ENCODE measurements around the gene TEN1.
"Not testable (repeated sequence)": the region's sequence is repeated elsewhere in the genome, so short reads cannot be mapped to it uniquely, and the experiment has no call there.

The TEN1 gene, protein sequence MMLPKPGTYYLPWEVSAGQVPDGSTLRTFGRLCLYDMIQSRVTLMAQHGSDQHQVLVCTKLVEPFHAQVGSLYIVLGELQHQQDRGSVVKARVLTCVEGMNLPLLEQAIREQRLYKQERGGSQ

DNA sequence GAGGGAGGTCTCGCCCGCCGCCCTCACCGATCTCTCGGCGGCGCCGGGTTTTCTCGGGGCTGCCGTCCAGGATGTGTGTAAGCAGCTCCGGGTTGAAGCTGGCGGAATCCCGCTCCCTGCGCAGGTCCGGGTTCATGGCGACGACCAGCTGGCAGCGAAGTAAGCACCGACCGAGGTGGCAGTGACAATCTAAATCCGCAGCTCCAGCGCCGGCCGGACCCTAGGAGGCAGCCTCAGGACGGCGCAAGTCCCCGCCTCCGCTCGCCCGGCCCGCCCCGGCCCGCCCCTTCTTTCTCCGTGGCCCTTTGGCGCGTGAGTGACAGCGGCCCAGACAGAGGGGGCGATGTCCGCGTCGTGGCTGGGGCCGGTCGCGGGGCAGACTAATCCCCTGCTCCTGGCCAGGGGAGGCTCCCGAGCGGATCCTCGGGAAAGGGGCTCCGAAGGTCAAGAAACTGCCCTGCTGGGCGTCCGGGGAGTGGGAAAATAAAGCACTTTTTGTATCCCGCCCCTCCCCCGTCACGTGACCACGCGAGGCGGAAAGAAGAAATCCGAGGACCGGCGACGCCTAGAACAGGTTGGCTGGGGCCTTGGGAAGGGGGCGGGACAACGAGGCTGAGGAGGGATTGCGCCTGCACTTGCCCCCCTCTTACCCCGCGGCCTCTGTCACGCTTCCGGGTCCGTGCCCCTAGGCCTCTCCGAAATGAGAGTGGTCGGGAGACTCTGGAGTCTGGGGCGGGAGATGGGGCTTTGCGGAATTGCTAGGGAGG is at the start of gene TEN1, which contains the start of gene ACOX1:
TEN1 (plus strand) TSS at position 303 of the 767 bp plus-strand sequence. CDS start 6,953 bp downstream, outside the sequence.
ACOX1 (minus strand) TSS at position 229 of the 767 bp plus-strand sequence; CDS start at position 136, 93 bp downstream.
- DNase-seq, result peak; percentile 96

DNA sequence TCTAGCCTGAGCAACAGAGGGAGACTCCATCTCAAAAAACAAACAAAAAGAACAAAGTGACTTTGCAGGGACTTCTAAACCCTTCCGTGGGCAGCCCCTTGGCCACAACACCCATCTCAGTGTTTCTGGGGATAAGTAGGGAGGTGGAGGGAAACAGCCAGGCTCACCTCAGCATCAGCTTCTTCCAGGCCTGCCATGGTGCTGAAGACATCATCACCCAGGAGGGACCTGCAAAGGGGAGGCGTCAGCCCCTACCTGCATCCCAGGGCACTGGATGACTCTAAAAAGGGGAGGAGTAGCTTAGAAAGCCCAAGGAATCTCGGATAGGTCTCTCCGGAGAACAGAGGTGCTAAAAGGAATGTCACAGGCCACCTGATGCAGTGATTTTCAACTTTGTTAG is 48.0 kb upstream of the TEN1 start:
- DNase-seq, result no peak

DNA sequence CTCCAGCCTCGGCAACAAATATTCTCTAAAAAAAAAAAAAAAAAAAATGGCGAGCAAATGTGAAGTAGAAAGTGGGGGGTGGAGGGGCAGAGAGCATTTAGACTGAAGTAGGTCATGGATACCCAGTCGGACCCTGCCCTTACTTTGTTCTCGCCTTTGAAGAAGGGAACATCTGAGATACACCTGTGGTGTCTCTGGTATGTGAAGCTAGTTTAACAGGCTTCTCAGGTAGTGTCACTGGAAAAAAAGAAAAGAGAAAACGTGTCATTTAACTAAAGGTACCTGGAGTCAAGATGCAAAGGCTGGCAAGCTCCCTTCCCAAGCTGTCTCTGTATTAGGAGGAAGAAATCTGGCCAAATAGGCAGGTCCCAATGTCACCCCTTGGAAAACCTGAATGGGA is 46.2 kb upstream of the TEN1 start:
- no peak for DNase-seq

DNA sequence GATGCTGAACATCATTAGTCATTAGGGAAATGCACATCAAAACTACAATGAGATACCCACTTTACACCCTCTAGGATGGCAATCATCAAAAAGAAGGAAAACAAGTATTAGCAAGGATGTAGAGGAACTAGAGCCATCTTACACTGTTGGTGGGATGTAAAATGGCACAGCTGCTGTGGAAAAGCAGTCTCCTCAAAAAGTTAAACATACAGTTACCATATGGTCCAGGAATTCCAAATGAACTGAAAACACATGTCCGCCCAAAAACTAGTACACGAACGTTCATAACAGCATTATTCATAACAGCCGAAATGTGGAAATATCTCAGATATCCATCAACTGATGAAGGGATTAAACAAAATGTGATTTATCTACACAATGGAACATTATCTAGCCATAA is 45.2 kb upstream of the TEN1 start:
- no peak for DNase-seq

DNA sequence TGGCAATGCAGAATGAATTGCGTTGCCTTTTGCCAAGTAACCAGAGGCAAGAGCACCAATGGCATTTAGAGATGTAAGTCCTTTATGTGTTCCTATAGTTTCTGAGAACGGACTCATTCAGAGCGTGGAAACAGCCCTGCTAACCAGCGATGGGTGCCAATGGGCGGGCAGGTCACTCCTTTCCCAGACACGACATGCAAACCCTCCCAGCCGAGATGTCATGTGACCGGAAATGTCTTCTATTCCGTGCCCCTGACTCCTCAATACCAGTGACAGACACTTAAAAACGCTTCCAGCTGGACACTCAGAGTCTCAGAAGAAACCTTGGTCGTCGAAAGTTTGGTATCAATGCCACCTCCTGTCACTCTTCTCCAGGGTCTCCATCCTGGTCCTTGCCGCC is 41.4 kb upstream of the TEN1 start:
- DNase-seq, result no peak

DNA sequence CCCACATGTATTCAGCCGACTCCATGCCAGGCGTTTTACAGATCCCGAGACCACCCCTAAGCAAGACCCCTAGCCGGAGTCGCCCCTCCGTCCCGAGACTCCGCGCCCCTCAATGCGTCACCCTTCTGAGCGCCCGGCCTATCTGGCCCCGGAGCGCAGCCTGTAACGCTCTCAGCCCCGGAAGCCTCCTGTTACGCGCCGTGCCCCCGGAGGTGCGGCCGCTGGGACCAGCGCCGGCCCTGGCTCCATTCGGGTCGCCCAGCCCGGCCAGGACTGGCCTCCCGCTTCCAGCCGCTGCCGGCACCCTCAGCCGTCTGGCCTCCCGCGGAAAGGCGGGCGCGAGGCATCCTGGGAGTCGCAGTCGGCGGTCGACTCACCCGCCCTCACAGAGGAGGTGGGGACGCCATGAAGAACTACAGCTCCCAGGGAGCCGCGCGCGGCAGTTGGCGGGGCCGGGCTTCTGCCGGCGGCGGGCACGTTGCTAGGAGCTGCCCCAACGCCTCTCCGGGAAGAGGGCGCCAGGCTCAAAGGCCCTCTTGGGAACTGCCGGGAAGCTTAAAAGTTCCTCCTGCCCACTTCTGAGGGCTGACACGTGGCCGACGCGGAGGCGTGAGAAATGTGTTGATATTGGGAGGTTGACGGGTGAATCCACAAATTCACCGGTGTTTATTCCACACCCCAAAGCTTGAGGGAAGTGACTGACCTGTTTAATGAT is 38.2 kb upstream of the TEN1 start, which contains the start of gene FBF1:
FBF1 (minus strand) TSS at position 316 of the 715 bp plus-strand sequence. CDS start 2,893 bp downstream, outside the sequence.
- peak; percentile 90 for DNase-seq

DNA sequence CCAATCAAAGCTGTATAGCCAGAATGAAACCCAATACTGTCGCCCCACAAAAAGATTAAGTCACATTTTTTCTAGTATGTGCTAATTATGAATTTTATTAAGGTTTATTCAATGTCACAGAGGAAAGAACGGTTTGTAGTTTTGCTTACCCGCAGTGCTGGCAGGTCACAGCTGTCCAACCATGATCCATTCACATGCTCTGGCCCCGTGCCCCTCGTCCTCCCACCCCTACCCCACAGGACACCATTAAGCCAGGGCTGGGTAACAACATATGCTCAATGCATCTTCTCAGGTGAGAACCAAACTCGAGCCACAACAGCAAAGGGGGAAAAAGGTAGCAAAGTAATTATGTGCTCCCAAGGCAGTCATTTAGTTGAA is 37.6 kb upstream of the TEN1 start:
- no peak for DNase-seq

DNA sequence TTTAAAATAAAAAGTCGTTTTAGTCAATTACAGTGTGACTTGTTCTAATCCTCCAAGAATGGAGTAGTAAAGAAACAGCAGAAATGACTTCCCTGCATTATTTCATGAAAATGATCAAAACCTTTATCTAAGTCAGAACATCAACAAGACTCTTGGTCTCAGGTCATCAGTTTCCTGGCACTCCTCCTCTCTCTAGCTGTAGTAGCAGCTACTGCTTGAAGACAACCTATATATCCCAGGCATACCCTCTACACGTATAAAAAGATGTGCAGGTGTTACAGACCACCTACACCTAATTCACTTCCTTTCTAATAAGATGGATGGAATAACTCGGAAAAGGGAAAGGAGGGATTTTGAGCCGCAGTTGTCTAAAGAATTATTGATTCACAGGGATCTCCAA is 36.6 kb upstream of the TEN1 start:
- no peak for DNase-seq

DNA sequence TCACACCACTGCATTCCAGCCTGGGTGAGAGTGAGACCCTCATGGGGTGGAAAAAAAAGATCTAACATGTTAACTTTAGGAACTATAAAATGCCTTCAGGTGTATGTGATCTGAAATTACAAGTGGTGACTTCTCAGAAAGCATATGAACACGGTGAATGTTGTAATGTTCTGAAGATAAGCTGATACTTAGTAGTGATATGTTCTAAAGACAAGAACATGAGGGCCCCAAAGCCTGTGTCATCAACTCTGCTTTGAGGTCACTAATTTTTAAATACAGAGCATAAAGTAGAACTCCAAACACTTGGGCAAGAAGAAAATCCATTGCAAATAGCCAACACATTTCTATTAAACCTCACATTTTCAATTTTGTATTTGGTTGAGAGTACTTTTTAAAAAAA is 35.5 kb upstream of the TEN1 start:
- no peak for DNase-seq

DNA sequence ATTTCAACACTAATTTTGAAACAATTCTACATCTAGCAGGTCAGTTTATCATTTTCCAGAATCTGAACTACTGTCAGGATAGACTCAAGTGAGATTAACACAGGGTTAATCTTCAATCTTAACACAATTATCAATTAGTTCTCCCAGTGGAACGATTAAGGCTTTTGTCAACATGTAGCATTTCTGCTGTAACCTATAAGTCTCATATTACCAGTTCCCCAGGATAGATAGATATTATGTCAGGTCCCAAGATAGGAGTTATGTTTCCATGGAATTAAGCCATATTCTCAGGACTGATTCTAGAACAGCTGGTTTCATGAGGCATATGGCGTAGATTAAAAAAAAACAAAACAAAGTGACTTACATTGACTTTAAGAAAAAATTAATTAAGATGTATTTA is 33.8 kb upstream of the TEN1 start:
- DNase-seq, result no peak

DNA sequence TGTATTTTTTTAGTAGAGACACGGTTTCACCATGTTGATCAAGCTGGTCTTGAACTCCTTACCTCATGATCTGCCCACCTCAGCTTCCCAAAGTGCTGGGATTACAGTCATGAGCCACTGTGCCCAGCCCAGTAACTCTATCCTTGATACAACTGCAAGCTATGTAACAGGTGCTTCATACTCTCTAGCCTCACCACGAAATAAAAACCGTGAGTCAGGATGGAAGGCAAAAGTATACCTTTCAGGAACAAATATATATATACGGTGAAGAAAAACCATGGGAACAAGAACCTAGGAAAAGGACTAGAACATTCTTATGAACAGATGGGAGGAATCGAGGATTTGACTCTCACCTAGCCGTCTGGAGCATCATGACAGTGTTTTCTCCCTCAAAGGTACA is 28.6 kb upstream of the TEN1 start:
- DNase-seq, result no peak

DNA sequence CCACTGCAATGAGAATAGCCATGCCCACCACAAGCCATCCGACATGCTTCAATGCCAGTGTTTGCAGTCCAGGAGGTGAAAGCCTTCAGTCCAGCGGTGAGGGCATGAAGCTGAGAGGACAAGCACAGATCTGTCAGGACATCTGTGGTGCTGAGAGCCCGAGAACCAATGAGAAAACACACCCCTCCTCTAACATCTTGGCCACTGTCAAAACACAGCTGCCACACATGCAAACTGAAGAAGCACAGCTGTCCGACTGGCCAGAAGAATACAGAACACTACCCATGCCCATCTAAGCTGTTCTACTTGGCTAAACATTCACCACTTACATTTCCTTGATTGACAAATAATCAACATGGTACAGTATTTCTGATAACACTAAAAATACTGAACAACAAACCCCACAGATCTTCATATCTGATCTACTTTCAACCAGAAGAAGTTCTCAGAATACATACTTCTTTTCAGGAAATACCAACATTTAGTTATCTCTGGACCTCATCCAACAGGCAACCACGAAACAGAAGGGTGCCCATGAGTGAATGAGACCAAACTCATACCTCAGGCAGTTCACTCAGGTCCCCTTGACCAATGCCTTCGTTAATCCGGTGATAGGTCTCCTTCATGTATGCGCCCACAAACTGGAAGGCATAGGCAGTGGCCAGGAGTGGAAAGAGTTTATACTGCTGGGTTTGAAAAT is 28.0 kb upstream of the TEN1 start:
- no peak for DNase-seq

DNA sequence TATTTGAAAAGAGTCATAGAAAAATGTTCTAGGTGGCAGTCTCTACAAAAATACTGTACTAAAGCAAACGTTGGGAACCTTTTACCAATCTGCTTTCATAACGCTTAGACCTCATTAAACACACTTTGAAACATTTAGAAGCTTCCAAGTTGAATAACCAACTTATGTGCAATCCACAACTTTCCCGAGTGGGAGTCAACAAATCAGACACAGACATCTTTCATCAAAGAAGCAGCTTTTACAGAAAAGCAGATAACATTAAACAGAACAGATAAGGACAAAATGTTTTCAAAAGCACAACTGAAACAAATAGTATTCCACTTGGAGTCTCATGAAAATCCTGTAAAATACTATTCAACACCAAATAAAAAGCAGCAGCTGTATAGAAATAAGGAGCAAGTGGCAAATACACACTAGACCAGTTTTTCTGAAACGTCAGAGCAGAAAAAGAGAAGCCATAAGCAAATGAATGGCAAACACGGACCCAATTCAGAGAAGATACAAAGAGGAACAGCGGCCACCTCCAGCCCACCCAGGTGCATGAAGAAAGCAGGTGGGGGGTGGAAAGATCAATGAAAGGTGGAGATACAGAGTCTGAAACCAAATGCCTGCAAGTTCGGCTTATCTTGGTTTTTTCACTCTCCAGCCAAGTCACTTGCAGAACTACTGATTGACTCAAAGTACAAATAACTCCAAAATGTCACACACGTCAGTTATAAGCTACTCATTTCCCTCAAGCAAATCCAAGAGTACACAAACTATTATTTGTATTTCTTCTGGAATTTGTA is 19.8 kb upstream of the TEN1 start:
- DNase-seq, result no peak

DNA sequence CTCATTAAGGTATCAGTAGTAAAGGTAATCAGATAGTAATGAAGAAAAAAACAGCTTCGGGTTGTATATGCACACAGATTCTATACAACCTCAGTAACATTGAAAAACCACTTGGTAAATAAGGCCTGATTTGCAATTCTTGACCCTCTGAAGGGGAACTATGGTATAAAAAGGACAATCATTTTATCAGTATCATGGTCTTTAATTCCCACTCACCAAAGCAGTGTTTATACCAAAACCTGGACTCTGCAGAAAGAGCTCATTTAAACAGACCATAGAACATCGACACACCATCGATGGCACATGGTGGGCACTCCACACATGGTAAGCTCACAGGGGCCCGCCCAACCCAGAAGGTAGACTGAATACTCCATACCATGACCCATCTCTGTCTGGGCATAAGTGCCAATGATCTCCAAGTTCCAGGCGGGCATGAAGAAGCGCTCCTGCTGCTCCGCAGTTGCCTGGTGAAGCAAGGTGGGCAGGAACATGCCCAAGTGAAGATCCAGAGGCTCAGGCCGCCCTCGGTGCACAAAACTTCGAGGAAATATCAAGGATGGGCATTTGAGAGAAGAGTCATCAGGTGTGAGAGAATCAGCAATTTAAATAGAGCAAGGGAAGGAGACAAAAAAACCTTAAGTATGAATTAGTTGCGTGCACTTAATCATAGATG is 19.1 kb upstream of the TEN1 start:
- no peak for DNase-seq

DNA sequence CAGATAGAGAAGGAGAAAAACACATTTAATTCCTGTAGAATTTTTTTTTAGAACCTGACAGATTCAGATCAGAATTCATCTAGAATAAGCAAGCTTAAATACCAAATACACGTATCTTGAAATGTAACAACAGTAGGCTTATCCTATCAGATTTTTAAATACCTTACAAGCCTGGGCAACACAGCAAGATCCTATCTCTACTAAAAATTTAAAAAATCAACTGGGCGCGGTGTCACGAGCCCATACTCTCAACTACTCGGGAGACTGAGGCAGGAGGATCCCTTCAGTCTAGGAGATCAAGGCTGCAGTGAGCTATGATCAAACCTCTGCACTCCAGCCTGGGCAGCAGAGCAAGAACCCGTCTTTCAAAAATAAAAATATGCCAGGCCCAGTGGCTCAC is 13.6 kb upstream of the TEN1 start:
- DNase-seq, result no peak

DNA sequence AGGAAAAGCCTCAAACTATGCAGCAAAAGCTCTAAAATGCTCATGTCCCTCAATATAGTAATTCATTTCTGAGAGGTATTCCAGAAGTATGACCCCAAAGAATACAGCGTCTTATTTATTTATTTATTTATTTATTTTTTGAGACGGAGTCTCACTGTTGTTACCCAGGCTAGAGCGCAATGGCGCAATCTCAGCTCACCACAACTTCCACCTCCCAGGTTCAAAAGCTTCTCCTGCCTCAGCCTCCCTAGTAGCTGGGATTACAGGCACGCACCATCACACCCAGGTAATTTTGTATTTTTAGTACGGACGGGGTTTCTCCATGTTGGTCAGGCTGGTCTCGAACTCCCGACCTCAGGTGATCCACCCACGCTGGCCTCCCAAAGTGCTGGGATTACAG is 10.0 kb upstream of the TEN1 start:
- DNase-seq, result not testable (repeated sequence)

DNA sequence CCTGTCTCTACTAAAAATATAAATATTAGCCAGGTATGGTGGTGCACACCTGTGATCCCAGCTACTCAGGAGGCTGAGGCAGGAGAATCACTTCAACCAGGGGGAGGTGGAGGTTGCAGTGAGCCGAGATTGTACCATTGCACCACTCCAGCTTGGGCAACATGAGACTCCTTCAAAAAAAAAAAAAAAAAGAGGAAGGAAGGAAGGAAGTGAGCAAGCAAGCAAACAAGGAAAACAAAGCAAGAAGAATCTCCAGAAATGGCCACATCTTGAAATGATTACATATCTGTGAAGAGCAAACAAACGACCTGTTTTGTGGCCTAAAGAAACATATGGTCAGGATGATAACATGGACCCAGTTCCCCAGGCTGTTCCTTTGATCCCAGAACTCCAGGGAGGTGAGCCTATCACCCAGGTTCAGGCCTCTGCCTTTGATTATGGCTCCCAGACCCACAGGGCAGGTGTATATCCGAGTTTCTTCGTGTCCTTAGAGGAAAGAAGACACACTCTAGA is 9.0 kb upstream of the TEN1 start:
- no peak for DNase-seq

DNA sequence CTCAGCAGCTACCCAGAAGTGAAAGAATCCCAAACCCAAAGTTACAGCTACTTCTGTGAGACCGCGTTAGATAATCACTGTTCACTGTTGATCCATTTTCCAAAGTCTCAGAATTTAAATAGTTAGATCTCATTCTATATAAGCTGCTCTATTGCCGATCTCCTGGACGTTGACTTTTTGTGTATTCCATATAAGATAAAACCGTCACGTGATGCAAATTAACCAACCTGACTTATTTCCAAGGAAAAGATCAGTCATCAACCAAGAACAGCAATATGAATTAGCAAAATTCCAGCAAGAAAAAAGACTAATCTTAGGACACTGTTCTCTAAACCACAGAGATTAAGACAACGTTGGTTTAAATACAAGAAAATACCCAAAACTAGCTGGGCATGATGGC is 8.4 kb upstream of the TEN1 start:
- no peak for DNase-seq

DNA sequence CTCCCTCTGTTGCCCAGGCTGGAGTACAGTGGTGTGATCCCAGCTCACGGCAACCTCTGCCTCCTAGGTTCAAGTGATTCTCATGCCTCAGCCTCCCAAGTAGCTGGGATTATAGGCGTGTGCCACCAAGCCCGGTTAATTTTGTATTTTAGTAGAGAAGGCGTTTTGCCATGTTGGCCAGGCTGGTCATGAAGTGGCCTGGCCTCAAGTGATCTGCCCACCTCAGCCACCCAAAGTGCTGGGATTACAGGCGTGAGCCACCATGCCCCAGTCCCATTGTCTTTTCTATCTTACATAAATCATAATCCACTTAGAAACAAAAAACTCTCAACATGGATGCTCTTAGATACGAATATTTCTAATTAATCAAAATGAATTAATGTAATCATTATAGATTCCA is 3.9 kb upstream of the TEN1 start:
- DNase-seq, result not testable (repeated sequence)

DNA sequence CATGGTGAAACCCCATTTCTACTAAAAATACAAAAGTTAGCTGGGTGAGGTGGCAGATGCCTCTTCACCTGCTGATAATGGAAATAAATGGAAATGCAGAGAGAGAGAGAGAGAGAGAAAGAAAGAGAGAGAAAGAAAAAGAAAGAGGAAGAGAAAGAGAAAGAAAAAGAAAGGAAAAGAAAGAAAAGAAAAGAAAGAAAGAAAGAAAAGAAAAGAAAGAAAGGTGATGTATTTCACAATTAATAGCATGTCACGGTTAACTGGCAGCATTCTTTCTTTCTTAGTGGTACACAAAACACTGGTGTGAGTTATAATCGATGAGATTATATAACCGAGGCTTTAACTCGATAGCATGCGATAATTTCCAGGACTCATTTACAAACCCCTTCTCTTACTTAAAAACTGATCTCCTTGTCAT is 3.3 kb upstream of the TEN1 start:
- DNase-seq, result no peak

DNA sequence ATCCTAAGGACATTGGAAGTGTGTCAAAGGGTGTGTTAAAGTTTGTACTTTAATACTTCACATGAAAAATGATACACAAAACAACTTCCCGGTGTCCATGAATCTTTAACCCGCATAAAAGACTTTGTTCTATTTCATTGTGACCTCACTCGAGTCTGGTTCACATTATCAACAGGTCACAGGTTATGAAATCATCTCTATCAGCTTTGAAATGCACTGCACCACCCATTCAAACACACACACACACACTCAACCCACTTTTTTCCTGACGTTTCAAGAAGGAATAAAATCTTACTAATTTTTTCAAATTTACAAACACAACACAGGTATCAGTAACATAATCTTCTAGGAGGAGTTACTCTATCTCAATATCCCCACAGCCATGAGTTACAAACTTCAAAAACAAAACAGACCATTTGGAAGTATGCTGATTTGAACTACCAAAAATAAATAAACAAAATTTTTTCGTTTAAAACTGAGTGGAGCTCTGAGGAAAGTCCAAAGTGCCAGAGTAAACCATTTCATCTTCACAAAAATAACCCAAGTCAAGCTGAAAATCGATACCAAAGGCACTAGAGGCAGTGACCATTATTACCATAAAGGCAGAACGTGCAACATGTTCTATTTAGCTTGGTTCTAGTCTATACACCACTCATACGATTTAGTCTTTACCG is 2.7 kb upstream of the TEN1 start:
- no peak for DNase-seq

Data from NCI-H1105 (cell line).